Transverse colon (tissue), 4 donors: ENCODE measurements around the gene DPEP2.

ENCODE experiments used
- CTCF ChIP-seq, 5 experiments: fragments of 200-600 bp in 3 of 5; fragments of 450-650 bp in 2 of 5; sonication (generic) in 3 of 5; IDR thresholded peaks; 1 replicate in 2 of 5; 2 replicates in 3 of 5; pipeline ENCODE4 v1.5.1; 2016 to 2017; ENCODE audit warnings: antibody characterized with exemption in 5 of 5, inconsistent platforms in 3 of 5, mild to moderate bottlenecking in 2 of 5, moderate library complexity in 1 of 5
- EP300 ChIP-seq: sonication (generic); formaldehyde crosslinking; IDR thresholded peaks from one replicate; pipeline ENCODE4 v1.6.1; 2017; ENCODE audit warnings: antibody characterized with exemption, low read depth
- POLR2A ChIP-seq: fragments of 450-650 bp; IDR thresholded peaks from one replicate; pipeline ENCODE4 v1.6.1; 2016; ENCODE audit warnings: antibody characterized with exemption, mild to moderate bottlenecking, moderate library complexity
- POLR2AphosphoS5 ChIP-seq, 3 donors: sonication (generic); formaldehyde crosslinking; IDR thresholded peaks; one replicate each; pipeline ENCODE4 v1.6.1; 2016; ENCODE audit warnings: antibody characterized with exemption in 3 of 3

- TF ChIP-seq POLR2A (no peak), CTCF (IDR thresholded peaks at IDR 0.05) (no peak), POLR2AphosphoS5 (IDR thresholded peaks at IDR 0.05) (no peak), EP300 (no peak)
Measured at GRCh38 chr16:68031951-68032350, 32.7 kb upstream of the DPEP2 start.
